Measurements from ENCODE around the gene SNCAIP.

DNA sequence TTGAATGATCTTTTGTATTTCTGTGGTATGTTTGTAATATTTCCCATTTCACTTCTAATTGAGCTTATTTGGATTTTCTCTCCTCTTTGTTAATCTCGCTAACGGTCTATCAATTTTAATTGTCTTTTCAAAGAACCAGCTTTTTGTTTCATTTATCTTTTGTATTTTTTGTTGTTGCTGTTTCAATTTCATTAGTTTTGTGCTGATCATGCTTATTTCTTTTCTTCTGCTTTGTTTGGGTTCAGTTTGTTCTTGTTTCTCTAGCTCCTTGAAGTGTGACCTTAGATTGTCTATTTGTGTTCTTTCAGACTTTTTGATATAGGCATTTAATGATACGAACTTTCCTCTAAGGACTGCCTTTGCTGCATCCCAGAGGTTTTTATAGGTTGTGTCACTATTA lies 28.4 kb upstream of the SNCAIP start:
- TF ChIP-seq PPARA (CRISPR knock-in tag; IDR thresholded peaks at IDR 0.05; ENCODE audit: borderline replicate concordance) = no peak
- no peak for TF ChIP-seq ISL1 (CRISPR knock-in tag; IDR thresholded peaks at IDR 0.05)
- no peak for TF ChIP-seq ESRRG (CRISPR knock-in tag; IDR thresholded peaks at IDR 0.05)

Measured in SK-N-SH treated with all-trans-retinoic acid at 6 μM for 48 hours (cell line).